HUES48 (cell line): Measurements from ENCODE around the gene SLC6A4.

ENCODE experiments used
- H3K27ac ChIP-seq: one replicate; pipeline ENCODE4 v1.7.0; 2013; ENCODE audit warnings: low read depth, low read length, inconsistent platforms
- H3K27me3 ChIP-seq: 2 replicates; pipeline ENCODE4 v1.6.1; 2013; ENCODE audit warnings: mild to moderate bottlenecking, low read length; ENCODE audit not compliant: control insufficient read depth, insufficient read depth
- H3K36me3 ChIP-seq: 2 replicates; pipeline ENCODE4 v1.6.1; 2013; ENCODE audit warnings: low read length; ENCODE audit not compliant: control insufficient read depth, insufficient read depth
- H3K4me1 ChIP-seq: 2 replicates; pipeline ENCODE4 v1.6.1; 2013; ENCODE audit warnings: mild to moderate bottlenecking, low read length; ENCODE audit not compliant: control insufficient read depth, insufficient read depth
- H3K4me3 ChIP-seq: 2 replicates; pipeline ENCODE4 v1.5.1; 2013; ENCODE audit warnings: mild to moderate bottlenecking, low read depth, low read length
- H3K9ac ChIP-seq: 2 replicates; pipeline ENCODE4 v1.6.1; 2013; ENCODE audit warnings: mild to moderate bottlenecking, low read depth, low read length, moderate library complexity
- H3K9me3 ChIP-seq: 2 replicates; pipeline ENCODE4 v1.6.1; 2013; ENCODE audit warnings: low read length; ENCODE audit not compliant: control insufficient read depth, insufficient read depth

Gene SLC6A4

GRCh38 chr17:30174556-30174955 lies 60.9 kb downstream of the SLC6A4 start:
- Histone ChIP-seq H3K9ac (no peak overlapping the region), H3K27me3 (no peaks in the 10 kb centered on the region), H3K9me3 (no peaks in the 10 kb centered on the region), H3K4me1 (no peaks in the 10 kb centered on the region), H3K36me3 (peaks cover 61% of the 10 kb centered on the region), H3K27ac (no peak overlapping the region), H3K4me3 (no peak overlapping the region)

- Histone ChIP-seq H3K27ac (no peak overlapping the region), H3K4me1 (no peaks in the 10 kb centered on the region), H3K4me3 (no peak overlapping the region), H3K27me3 (no peaks in the 10 kb centered on the region), H3K9ac (no peak overlapping the region), H3K36me3 (peaks cover 55% of the 10 kb centered on the region), H3K9me3 (no peaks in the 10 kb centered on the region)
Measured at GRCh38 chr17:30173649-30174048, 61.8 kb downstream of the SLC6A4 start.

GRCh38 chr17:30172560-30172959 lies 62.9 kb downstream of the SLC6A4 start:
- Histone ChIP-seq H3K4me1 (no peaks in the 10 kb centered on the region), H3K27me3 (no peaks in the 10 kb centered on the region), H3K36me3 (peaks cover 45% of the 10 kb centered on the region), H3K9ac (no peak overlapping the region), H3K9me3 (no peaks in the 10 kb centered on the region), H3K27ac (no peak overlapping the region), H3K4me3 (no peak overlapping the region)

- no peak overlapping the region for H3K4me3 ChIP-seq
- H3K4me1 ChIP-seq = no peaks in the 10 kb centered on the region
- H3K9me3 ChIP-seq = no peaks in the 10 kb centered on the region
- no peak overlapping the region for H3K9ac ChIP-seq
- no peaks in the 10 kb centered on the region for H3K27me3 ChIP-seq
- H3K27ac ChIP-seq = no peak overlapping the region
- H3K36me3 ChIP-seq = peaks cover 35% of the 10 kb centered on the region
Measured at GRCh38 chr17:30170415-30170987, 65.0 kb downstream of the SLC6A4 start.

GRCh38 chr17:30165960-30166359 lies 69.5 kb downstream of the SLC6A4 start:
- Histone ChIP-seq H3K4me3 (no peak overlapping the region), H3K9ac (no peak overlapping the region), H3K27me3 (no peaks in the 10 kb centered on the region), H3K4me1 (no peaks in the 10 kb centered on the region), H3K27ac (no peak overlapping the region), H3K36me3 (peaks cover 14% of the 10 kb centered on the region), H3K9me3 (no peaks in the 10 kb centered on the region)

GRCh38 chr17:30165147-30165546 lies 70.3 kb downstream of the SLC6A4 start:
- Histone ChIP-seq H3K4me3 (no peak overlapping the region), H3K4me1 (no peaks in the 10 kb centered on the region), H3K27ac (no peak overlapping the region), H3K27me3 (no peaks in the 10 kb centered on the region), H3K36me3 (peaks cover 14% of the 10 kb centered on the region), H3K9ac (no peak overlapping the region), H3K9me3 (no peaks in the 10 kb centered on the region)

GRCh38 chr17:30164531-30164930 lies 71.0 kb downstream of the SLC6A4 start:
- H3K9ac ChIP-seq = no peak overlapping the region
- no peaks in the 10 kb centered on the region for H3K4me1 ChIP-seq
- H3K9me3 ChIP-seq = no peaks in the 10 kb centered on the region
- peaks cover 16% of the 10 kb centered on the region for H3K36me3 ChIP-seq
- H3K27ac ChIP-seq = no peak overlapping the region
- no peak overlapping the region for H3K4me3 ChIP-seq
- H3K27me3 ChIP-seq = no peaks in the 10 kb centered on the region

- no peaks in the 10 kb centered on the region for H3K9me3 ChIP-seq
- no peak overlapping the region for H3K4me3 ChIP-seq
- H3K27ac ChIP-seq = no peak overlapping the region
- H3K36me3 ChIP-seq = peaks cover 13% of the 10 kb centered on the region
- no peak overlapping the region for H3K9ac ChIP-seq
- no peaks in the 10 kb centered on the region for H3K27me3 ChIP-seq
- H3K4me1 ChIP-seq = no peaks in the 10 kb centered on the region
Measured at GRCh38 chr17:30161601-30162000, 73.9 kb downstream of the SLC6A4 start.

- H3K9ac ChIP-seq = no peak overlapping the region
- no peak overlapping the region for H3K27ac ChIP-seq
- no peaks in the 10 kb centered on the region for H3K27me3 ChIP-seq
- no peaks in the 10 kb centered on the region for H3K9me3 ChIP-seq
- H3K4me3 ChIP-seq = no peak overlapping the region
- peaks cover 15% of the 10 kb centered on the region for H3K36me3 ChIP-seq
- no peaks in the 10 kb centered on the region for H3K4me1 ChIP-seq
Measured at GRCh38 chr17:30160419-30161172, 74.9 kb downstream of the SLC6A4 start.

GRCh38 chr17:30158896-30159625 lies 76.4 kb downstream of the SLC6A4 start:
- Histone ChIP-seq H3K4me1 (no peaks in the 10 kb centered on the region), H3K27ac (no peak overlapping the region), H3K4me3 (no peak overlapping the region), H3K36me3 (0 out of 2 replicates have a peak, but pooled peaks cover 7% of the 10 kb centered on the region), H3K9ac (no peak overlapping the region), H3K27me3 (no peaks in the 10 kb centered on the region), H3K9me3 (no peaks in the 10 kb centered on the region)

- Histone ChIP-seq H3K9me3 (no peaks in the 10 kb centered on the region), H3K27ac (no peak overlapping the region), H3K4me3 (no peak overlapping the region), H3K36me3 (0 out of 2 replicates have a peak, but pooled peaks cover 9% of the 10 kb centered on the region), H3K9ac (no peak overlapping the region), H3K4me1 (no peaks in the 10 kb centered on the region), H3K27me3 (no peaks in the 10 kb centered on the region)
Measured at GRCh38 chr17:30155389-30155788, 80.1 kb downstream of the SLC6A4 start.
